Muscle of back (tissue), 13 donors: ENCODE measurements around the gene FNDC10. TPM values are rescaled to one million over a fixed set of nuclear protein-coding genes. Genes with fewer than 3 reads are reported as not detected.
"Not testable (repeated sequence)": the region's sequence is repeated elsewhere in the genome, so short reads cannot be mapped to it uniquely, and the experiment has no call there.

Experiments used
- DNase-seq, 3 donors: peaks; one replicate each; pipeline versions ENCODE4 v3.0.0 to v3.0.0-alpha.2; 2013
- long read RNA-seq, 9 donors: transcript quantifications; one replicate each; lab custom pipeline, GENCODE V29; 2026
- polyA plus RNA-seq, 10 donors: library from polyadenylated mRNA; unstranded; fragments of 120-200 nt; gene quantifications; one replicate each; pipeline ENCODE4 v1.2.1, GENCODE V29; 2013; ENCODE audit not compliant: insufficient read length in 10 of 10

FNDC10 gene
- polyA plus RNA-seq = 1 to 10 TPM in 9 of 10 donors, under 1 TPM in 1; 0.97 to 3.9 (median 2.1) TPM
- long read RNA-seq, donor 1, transcript FNDC10-201 (1 exons, 2,085 nt) = major isoform, 5 of 5 reads
- long read RNA-seq, donor 1, partial matches to known transcripts = 0 of 5 reads
- long read RNA-seq, donor 1, other reads (novel, unspliced or antisense) = 0 of 5 reads
- long read RNA-seq, donor 2 = 0 reads
- long read RNA-seq, donor 3 = 0 reads
- long read RNA-seq, donor 4, partial matches to known transcripts = 0 of 2 reads
- long read RNA-seq, donor 4, other reads (novel, unspliced or antisense) = 0 of 2 reads
- long read RNA-seq, donor 5, transcript FNDC10-201 (1 exons, 2,085 nt) = major isoform, 8 of 8 reads
- long read RNA-seq, donor 5, partial matches to known transcripts = 0 of 8 reads
- long read RNA-seq, donor 5, other reads (novel, unspliced or antisense) = 0 of 8 reads
- long read RNA-seq, donor 6, partial matches to known transcripts = 0 of 3 reads
- long read RNA-seq, donor 6, other reads (novel, unspliced or antisense) = 0 of 3 reads
- long read RNA-seq, donor 7, partial matches to known transcripts = 0 of 3 reads
- long read RNA-seq, donor 7, other reads (novel, unspliced or antisense) = 0 of 3 reads
- long read RNA-seq, donor 8, partial matches to known transcripts = 0 of 4 reads
- long read RNA-seq, donor 8, other reads (novel, unspliced or antisense) = 0 of 4 reads
- long read RNA-seq, donor 9 = 0 reads

DNA sequence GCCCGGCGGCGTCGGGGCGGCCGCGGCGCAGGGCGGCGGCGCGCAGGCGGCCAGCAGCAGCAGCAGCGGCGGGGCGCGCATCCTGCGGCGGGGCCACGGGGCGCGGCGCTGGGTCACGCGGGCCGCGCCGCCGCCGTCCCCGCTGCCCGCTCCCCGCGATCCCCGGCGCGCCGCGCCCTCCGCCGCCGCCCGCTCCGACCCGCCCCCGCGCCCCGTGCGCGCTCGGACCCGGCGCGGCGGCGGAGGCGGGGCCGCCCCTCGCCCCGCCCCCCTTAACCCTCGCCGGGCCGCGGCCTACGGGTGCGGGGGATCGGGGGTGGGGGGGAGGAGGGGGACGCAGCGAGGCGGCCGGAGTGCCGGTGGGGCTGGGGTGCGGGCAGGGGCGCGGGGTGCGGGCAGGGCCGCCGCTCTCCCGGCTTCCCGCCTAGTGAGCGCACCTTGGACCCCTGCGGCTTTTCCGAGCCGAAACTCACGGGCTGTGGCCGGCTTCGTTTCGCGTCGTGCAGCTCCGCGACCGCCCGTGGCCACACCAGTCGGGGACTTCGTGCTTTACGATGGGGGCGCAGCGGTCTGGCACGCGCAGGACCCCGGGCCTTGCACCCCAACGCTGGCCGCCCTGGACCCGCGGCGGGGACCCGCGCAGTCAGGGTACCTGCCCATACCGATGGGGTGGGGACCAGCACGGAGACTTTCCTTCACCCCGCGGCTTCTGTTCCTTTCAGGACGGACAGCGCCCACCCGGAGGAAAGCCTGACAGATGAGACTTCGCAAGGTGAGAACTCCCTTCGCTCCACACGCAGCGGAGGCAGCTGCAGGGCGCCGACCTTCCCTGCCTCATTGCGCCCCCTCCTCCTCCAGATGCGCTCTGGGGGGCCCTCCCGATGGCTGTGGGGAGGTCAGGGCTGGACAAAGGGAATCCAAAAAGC, at the start of gene FNDC10:
TSS of gene FNDC10 (minus strand) at position 201 of the 926 bp plus-strand sequence. CDS start at position 81, 120 bp downstream.
- DNase-seq = no peak

- DNase-seq = not testable (repeated sequence)
These were observed 48.3 kb upstream of the FNDC10 start for GRCh38 chr1:1648265-1648664.

GRCh38 chr1:1647567-1648241, 47.8 kb upstream of the FNDC10 start:
- DNase-seq = not testable (repeated sequence)

GRCh38 chr1:1646326-1646725, 46.4 kb upstream of the FNDC10 start:
- not testable (repeated sequence) for DNase-seq

DNA sequence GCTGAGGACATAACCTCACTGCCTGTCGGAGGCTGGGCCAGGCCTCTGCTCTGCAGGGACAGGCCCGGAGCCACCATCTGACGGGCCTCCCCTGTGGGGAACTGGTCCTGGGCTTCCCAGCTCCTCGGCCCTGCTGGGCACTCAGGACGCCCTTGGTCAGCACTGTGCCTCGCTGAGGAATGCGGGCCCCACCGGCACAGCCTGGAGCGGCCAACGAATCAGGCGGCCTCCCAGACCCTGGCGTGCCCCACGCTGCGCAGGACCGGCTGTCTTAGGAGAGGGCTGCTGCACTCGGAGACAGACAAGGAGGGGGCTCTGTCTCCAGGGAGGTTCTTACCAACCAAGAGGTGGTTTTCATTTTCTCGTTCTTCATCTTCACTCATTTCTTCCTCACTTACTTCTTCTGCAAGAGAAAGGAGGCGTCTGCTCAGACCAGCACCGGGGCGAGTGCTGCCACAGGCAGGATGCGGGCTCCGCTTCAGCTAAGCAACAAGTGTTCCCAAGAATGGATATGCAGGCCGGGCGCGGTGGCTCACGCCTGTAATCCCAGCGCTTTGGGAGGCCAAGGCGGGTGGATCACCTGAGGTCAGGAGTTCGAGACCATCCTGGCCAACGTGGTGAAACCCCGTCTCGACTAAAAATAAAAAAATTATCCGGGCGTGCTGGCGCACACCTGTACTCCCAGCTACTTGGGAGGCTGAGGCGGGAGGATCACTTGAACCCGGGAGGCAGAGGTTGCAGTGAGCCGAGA, 41.0 kb upstream of the FNDC10 start:
- DNase-seq = not testable (repeated sequence)

DNA sequence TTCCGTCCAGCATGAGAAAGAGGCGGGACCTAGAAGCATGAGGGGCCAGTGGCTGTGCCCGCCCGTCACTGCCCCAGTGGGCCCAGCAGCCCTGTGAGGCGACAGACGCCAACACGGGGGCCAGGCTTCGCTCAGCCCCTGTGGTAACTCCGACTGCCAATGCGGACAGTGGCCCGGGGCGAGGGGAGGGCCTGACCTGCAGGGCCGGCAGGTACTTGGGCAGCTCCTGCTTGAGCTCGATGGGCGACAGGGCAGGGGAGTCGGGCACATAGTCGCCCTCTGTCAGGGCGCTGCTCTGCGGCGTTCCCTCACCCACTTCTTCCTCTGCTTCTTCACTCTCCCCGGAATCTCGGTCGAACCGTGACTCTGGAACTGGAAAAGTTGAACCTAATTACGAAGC, 40.1 kb upstream of the FNDC10 start:
- not testable (repeated sequence) for DNase-seq

DNA sequence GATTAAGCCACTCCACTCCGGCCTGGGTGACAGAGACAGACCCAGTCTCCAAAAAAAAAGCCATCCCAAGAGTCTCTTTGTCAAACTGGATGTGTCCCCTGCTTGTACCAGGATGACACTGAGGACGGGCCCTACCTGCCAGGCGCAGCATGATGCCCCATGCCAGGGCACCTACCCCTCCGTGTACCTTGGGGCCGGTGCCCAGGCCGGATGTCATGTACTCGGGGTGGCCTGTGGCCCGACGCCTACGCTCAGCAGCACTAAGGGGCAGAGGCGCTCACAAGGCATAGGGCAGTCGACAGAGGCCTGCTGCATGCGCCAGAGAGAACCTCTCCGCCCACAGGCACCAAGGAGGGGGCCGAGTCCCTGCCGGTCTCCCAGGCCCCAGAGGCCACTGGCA, 39.4 kb upstream of the FNDC10 start:
- not testable (repeated sequence) for DNase-seq

DNA sequence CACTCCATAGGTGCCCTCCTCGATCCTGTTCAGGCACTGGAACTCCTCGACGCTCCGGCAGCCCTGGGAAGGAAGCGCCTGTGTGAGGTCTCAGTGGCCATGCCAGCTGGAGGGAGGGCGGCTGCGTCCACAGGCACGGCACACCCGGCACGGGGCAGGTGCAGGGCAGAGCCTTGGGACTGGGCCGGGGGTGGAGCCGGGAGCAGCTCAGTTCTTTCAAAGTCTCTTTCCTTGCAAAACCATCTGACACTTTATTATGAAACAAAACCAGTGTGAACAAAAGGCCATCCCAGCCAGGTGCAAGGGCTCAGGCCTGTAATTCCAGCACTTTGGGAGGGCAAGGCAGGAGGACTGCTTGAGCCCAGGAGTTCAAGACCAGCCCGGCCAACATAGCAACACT, 38.6 kb upstream of the FNDC10 start:
- not testable (repeated sequence) for DNase-seq

DNA sequence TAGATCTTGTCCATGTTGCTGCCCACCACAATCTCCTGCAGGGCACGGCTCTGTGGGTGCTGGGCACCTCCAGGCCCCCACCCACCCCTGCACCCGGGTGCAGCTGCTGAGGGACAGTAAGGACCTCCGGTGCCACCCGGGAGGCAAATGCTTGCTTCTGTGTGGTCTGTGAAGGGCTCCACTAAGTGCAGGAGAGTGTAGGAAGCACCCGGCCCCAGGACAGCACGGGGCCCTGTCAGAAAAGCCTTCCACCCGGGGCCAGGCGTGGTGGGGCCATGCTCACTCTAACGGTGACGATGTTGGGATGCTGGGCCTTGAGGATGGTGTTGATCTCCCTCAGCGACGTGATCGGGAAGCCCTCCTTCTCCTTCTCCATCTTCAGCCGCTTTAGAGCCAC, 37.5 kb upstream of the FNDC10 start:
- not testable (repeated sequence) for DNase-seq

- not testable (repeated sequence) for DNase-seq
These were observed 36.9 kb upstream of the FNDC10 start for GRCh38 chr1:1636621-1637478.

GRCh38 chr1:1634613-1635012, 34.7 kb upstream of the FNDC10 start:
- DNase-seq = not testable (repeated sequence)

DNA sequence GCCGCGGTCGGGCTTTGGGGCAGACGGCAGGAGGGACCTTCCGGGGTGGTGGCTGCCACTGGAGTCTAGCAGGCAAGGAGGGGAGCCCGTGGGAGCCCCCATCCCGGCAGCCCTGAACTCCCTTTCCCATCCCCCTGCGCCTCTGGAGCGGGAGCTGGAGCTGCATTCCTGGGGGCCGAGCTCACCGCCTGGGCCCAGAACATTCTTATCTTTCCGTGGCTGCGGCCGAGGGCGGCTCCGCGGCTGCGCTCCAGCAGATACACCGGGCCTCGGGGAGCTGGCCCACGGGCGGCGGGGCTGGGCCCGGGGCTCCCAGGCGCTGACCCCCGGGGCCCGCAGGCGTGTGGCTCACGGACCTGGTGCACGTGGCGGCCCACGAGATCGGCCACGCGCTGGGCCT, 33.5 kb upstream of the FNDC10 start:
- DNase-seq = not testable (repeated sequence)

- peak in 2 of 3 donors; percentile 23 to 83 for DNase-seq
These were observed 32.0 kb upstream of the FNDC10 start, which contains the start of gene MMP23B for GRCh38 chr1:1631782-1632420. Gene MMP23B, plus strand, starts transcription at chr1:1632173. Its CDS starts 46 bp downstream, at chr1:1632219.

DNA sequence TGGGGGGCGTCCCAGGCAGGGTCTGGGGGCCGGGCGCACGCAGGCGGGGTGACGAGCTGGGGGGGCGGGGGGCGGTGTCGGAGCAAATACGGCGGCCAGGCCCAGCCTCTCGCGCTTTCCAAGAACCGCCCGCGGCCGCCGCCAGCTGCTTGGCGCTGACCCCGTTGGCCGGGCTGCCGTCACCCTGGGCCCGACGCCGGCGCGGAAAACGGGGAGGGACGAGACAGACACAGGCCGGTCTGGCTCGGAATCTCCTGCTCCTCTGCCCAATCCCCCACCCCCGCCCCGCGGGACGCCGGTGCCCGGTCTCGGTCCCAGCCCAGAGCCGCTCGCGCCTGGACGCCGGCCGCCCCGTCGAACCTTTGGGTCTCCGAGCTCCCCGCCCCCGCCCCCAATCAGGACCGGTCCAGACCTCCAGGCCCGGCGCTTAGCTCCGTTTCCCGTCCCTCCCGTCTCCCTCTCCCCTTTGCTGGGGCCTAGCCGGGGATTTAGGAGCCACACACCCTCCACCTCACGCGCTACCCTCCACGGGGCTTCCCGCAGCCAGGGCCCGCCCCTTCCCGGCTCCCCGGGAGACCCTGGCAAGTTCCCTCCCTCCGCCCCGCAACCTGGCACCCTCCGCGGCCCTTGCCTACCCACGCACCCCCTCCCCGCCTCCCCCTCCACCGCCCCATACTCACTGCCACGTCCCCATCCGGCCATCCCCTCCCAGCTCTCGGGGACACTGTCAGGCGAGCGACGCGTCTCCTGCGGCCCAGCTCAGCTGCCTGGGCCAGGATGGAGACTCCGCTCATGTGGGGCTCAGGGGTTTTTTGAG, 31.2 kb upstream of the FNDC10 start:
- DNase-seq = peak; percentile 62 to 96 (median 92)

GRCh38 chr1:1630191-1630964, 30.4 kb upstream of the FNDC10 start:
- DNase-seq = peak; percentile 79 to 97 (median 93)

DNA sequence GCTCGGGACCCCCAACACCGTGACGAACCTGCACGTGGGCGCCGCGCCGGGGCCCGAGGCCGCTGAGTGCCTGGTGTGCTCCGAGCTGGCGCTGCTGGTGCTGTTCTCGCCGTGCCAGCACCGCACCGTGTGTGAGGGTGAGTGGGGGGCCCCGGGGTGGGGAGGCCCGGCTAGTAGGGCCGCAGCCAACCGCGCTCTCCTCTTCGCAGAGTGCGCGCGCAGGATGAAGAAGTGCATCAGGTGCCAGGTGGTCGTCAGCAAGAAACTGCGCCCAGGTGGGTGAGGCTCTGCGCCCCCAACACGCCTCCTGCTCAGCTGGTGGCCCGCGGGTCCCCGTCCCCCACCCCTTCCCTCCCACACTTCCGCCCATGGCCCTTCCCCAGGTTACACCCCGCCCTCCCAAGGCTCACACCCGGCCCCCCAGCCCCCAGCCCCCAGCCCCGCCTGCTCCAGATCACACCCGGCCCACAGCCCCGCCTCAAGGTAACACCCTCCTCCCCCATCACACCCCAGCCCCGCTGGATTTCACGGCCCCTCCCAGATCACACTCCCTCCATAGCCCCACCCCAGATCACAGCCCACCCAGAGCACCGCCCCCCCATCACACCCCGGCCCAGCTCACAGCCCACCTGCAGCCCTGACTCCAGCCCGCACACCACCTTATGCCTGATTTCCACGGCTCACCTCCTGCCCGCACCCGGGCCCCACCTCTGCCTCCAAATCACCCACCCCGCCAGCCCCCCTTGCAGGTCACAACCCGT, 29.7 kb upstream of the FNDC10 start:
- DNase-seq = peak in 1 of 3 donors; percentile 51
